Thyroid gland (tissue), 4 donors: ENCODE data around the gene NTNG1. TPM values are rescaled to one million over a fixed set of nuclear protein-coding genes. Genes with fewer than 3 reads are reported as not detected.
"Not testable (repeated sequence)": the region's sequence is repeated elsewhere in the genome, so short reads cannot be mapped to it uniquely, and the experiment has no call there.

Source experiments
- DNase-seq, 2 donors: peaks; one replicate each; pipeline ENCODE4 v3.0.0-alpha.2; 2019
- H3K27ac ChIP-seq, 3 donors: fragments of 200-600 bp; sonication (generic); 1 replicate in 2 of 3; 2 replicates in 1 of 3; pipeline ENCODE4 v1.5.1; 2016 to 2019; ENCODE audit warnings: mild to moderate bottlenecking in 1 of 3, moderate library complexity in 1 of 3
- H3K27me3 ChIP-seq: fragments of 200-600 bp; sonication (generic); one replicate; pipeline ENCODE4 v1.5.1; 2019
- H3K36me3 ChIP-seq, 2 donors: fragments of 200-600 bp; sonication (generic); one replicate each; pipeline ENCODE4 v1.5.1; 2016 to 2019
- H3K4me1 ChIP-seq, 2 donors: fragments of 200-600 bp; sonication (generic); one replicate each; pipeline ENCODE4 v1.5.1; 2017 to 2019
- H3K4me3 ChIP-seq, 3 donors: fragments of 200-600 bp; sonication (generic); replicated peaks in 1 of 3; 1 replicate in 2 of 3; 2 replicates in 1 of 3; pipeline ENCODE4 v1.5.1; 2016; ENCODE audit warnings: mild to moderate bottlenecking in 1 of 3
- H3K9me3 ChIP-seq: fragments of 200-600 bp; sonication (generic); one replicate; pipeline ENCODE4 v1.5.1; 2017
- CTCF ChIP-seq, 6 experiments: fragments of 200-600 bp in 3 of 6; fragments of 450-650 bp in 3 of 6; sonication (generic) in 3 of 6; IDR thresholded peaks; one replicate each; pipeline ENCODE4 v1.5.1; 2016 to 2019; ENCODE audit warnings: antibody characterized with exemption in 6 of 6, mild to moderate bottlenecking in 2 of 6, inconsistent platforms in 1 of 6, moderate library complexity in 1 of 6
- POLR2A ChIP-seq, 2 donors: fragments of 450-650 bp; IDR thresholded peaks; one replicate each; pipeline ENCODE4 v1.6.1; 2017; ENCODE audit warnings: antibody characterized with exemption in 2 of 2, mild to moderate bottlenecking in 2 of 2, moderate library complexity in 1 of 2
- WGBS, 2 donors: methylation state at CpG; one replicate each; pipeline ENCODE4 v1.1.5; 2017; 5-methylcytosine and 5-hydroxymethylcytosine counted together
- intact Hi-C: fragments of 100-400 bp; cut with DNase I; formaldehyde crosslinking; loops from one replicate; pipeline ENCODE4 v1.15.1; 2023
- total RNA-seq, 4 donors: library from RNA; depleted of rRNA; stranded (reverse); fragments of >200 nt; gene quantifications; one replicate each; pipeline ENCODE4 v1.2.3, GENCODE V29; 2016

NTNG1 gene
- total RNA-seq, 4 donors from 2014 or later: 0.33 to 0.56 (median 0.54) TPM; not detected in 1

- Histone ChIP-seq H3K4me1 (no peaks in the 10 kb centered on the region), H3K9me3 (no peaks in the 10 kb centered on the region), H3K27me3 (no peaks in the 10 kb centered on the region), H3K4me3 (no peak overlapping the region), H3K27ac (no peak overlapping the region), H3K36me3 (no peaks in the 10 kb centered on the region)
- no peak for DNase-seq
- intact Hi-C loops: no loop called here
- TF ChIP-seq CTCF (IDR thresholded peaks at IDR 0.05) (no peak), POLR2A (IDR thresholded peaks at IDR 0.05) (no peak)
- 74 to 82% methylated on average over 3 of the region's 3 CpGs for WGBS, 2 donors
These were observed 18.2 kb downstream of the NTNG1 start for GRCh38 chr1:107158991-107159390.

- H3K4me1 ChIP-seq: no peaks in the 10 kb centered on the region
- H3K27me3 ChIP-seq: no peaks in the 10 kb centered on the region
- no peak overlapping the region for H3K27ac ChIP-seq
- H3K9me3 ChIP-seq: no peaks in the 10 kb centered on the region
- TF ChIP-seq POLR2A (IDR thresholded peaks at IDR 0.05) (no peak), CTCF (IDR thresholded peaks at IDR 0.05) (no peak)
- no peak overlapping the region for H3K4me3 ChIP-seq
- no peaks in the 10 kb centered on the region for H3K36me3 ChIP-seq
- intact Hi-C loops: no loop called here
- DNase-seq: no peak
- 83 to 90% methylated on average over 1 of the region's 1 CpG for WGBS, 2 donors
These were observed 21.9 kb downstream of the NTNG1 start for GRCh38 chr1:107162745-107163144.

- intact Hi-C loops, H3K4me3 ChIP-seq, H3K9me3 ChIP-seq, DNase-seq, H3K36me3 ChIP-seq, H3K27ac ChIP-seq, H3K4me1 ChIP-seq, H3K27me3 ChIP-seq: not testable (repeated sequence)
- WGBS, 2 donors: 85 to 91% methylated on average over 9 of the region's 9 CpGs
These were observed 24.1 kb downstream of the NTNG1 start for GRCh38 chr1:107164901-107165300.

GRCh38 chr1:107169615-107170014 is 28.8 kb downstream of the NTNG1 start:
- TF ChIP-seq POLR2A (IDR thresholded peaks at IDR 0.05): no peak
- TF ChIP-seq CTCF (IDR thresholded peaks at IDR 0.05): no peak
- 67 to 87% methylated on average over 3 of the region's 3 CpGs for WGBS, 2 donors
- no peaks in the 10 kb centered on the region for H3K36me3 ChIP-seq
- no peak overlapping the region for H3K4me3 ChIP-seq
- no peaks in the 10 kb centered on the region for H3K27me3 ChIP-seq
- no peak for DNase-seq
- H3K27ac ChIP-seq: no peak overlapping the region
- no peaks in the 10 kb centered on the region for H3K4me1 ChIP-seq
- H3K9me3 ChIP-seq: no peaks in the 10 kb centered on the region
- intact Hi-C loops: no loop called here

GRCh38 chr1:107171333-107171732 is 30.5 kb downstream of the NTNG1 start:
- no peak overlapping the region for H3K27ac ChIP-seq
- no peaks in the 10 kb centered on the region for H3K4me1 ChIP-seq
- DNase-seq: no peak
- no peak overlapping the region for H3K4me3 ChIP-seq
- WGBS, 2 donors: 76 to 81% methylated on average over 5 of the region's 5 CpGs
- no peaks in the 10 kb centered on the region for H3K9me3 ChIP-seq
- no peaks in the 10 kb centered on the region for H3K36me3 ChIP-seq
- no peaks in the 10 kb centered on the region for H3K27me3 ChIP-seq
- TF ChIP-seq POLR2A (IDR thresholded peaks at IDR 0.05) (no peak), CTCF (IDR thresholded peaks at IDR 0.05) (no peak)
- intact Hi-C loops: no loop called here
